Femur (tissue), 1 donor: Measurements from ENCODE around the gene GTSE1.

Experiments used
- DNase-seq: peaks from one replicate; pipeline ENCODE4 v3.0.0-alpha.2; 2017

Gene GTSE1

DNA sequence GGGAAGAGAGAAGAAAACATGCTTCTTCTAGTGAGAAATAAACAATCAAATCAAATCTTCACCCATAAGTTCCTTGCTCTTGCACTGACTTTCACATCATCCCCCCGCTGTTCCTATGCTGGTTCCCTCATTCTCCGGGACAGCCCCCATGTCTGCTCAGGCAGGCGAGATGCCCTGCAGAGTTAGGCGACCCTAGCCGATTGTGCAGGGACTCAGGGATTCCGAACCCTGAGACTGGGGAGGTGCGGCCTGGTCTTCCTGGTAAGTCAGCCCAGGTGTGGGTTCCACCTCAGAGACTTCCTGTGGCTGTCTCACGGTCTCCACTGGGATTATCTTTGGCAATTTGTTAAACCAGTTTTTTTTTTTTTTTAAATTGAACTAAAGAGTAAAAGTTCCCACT, 22.3 kb upstream of the GTSE1 start:
- DNase-seq, result no peak

DNA sequence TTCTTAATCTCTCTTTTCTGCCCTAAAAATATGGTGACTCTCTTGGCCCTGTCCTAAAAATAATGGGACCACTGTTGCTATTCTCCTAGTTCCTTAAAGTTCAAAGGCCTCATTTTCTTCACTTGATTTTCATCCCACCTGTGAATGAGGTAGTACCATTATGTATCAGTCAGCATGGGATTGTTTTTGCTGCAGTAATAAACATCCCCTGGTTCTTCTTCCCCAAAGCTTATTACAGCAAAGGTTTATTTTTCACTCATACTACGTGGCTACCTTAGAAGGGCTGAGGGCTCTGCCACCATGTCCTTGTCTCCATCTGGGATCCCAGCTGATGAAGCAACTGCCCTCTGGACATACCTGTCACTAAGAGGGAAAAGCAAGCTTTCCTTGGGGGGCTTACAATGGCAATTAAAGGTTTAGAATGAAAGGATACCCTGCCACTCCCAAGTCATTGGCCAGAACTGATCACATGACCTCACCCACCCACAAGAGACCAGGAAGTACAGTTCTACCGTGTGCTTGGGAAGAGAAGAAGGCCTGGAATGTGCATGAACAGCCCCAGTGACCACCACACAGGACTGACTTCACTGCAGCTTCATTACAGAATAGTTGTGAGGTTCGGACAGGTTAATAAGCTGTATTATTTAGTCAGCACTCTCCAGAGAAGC, 21.1 kb upstream of the GTSE1 start:
- no peak for DNase-seq

DNA sequence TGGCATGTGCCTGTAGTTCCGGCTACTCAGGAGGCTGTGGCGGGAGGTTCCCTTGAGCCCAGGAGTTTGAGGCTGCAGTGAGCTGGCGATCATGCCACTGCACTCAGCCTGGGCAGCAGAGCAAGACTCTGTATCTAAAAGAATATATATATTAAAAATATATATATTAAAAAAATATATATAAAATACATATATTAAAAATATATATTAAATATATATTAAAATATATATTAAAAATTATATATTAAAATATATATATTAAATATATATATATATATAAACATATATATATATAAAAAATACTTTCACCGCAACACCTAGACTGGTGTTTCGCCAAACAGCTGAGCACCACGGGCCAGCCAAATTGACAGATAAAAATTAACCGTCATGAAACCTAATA, 20.1 kb upstream of the GTSE1 start:
- no peak for DNase-seq

- DNase-seq, result no peak
Measured at GRCh38 chr22:46278656-46279645, 17.7 kb upstream of the GTSE1 start.

- DNase-seq, result no peak
Measured at GRCh38 chr22:46280063-46280817, 16.4 kb upstream of the GTSE1 start.

- no peak for DNase-seq
Measured at GRCh38 chr22:46280999-46281623, 15.6 kb upstream of the GTSE1 start.

DNA sequence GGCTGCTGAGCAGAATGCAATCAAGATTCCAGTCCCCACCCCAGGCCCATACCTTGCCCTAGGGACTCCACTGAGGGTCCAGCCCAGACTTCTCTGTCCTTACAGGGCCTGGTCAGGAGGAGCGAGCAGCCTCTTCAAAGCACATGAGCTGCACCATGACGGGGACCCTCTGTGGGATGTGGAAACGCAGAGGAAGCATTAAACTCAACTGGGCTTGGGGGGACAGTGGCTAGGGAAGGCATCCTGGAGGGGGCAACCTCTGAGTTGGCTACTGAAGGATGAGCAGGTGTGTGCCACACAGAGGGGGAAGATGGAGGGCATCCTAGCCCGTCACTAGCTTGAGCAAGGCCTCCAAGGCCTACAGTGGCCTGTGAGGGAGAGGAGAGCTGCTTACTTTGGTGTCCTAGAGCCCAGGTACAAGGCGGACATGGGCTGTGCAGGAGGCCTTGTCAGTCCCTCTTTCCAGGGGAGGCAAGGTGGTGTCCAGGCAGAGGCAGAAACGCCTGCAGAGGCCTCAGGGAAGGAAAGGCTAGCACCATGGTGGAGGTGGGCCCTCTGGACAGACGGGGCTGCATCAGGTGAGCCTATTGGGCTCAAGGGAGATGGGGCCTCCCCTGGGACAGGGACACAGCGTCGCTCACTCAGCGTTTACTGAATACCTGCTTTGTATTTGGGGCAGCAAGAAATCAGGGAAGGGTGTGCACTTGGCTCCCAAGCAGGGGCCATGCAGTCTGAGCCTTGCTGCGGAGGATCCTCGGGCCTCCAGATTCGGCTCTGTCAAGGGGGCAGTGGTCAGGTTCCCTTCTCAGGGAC, 14.6 kb upstream of the GTSE1 start:
- DNase-seq, result no peak

- DNase-seq, result no peak
Measured at GRCh38 chr22:46286006-46286405, 10.7 kb upstream of the GTSE1 start.

- DNase-seq, result no peak
Measured at GRCh38 chr22:46286941-46287872, 9.5 kb upstream of the GTSE1 start.

GRCh38 chr22:46287873-46288751, 8.6 kb upstream of the GTSE1 start:
- peak; percentile 57 for DNase-seq

DNA sequence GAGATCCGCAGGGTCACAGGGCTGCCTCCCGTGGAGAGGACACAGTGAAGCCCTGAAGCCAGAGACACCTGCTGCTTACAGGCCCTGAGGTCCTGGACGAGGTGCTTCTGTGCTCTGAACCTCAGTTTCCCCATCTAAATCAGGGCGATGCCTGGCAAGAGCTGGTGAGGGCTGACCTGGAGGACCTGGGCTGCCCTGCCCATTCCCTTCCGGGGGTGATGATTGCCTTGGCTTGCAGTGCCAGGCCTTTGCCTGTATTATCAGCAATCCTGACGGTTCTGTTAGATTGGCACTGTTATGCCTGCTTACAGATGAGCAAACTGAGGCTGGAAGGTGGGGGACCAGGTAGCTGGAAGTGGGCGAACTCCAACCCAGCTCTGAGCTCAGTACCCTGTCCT, 7.8 kb upstream of the GTSE1 start:
- no peak for DNase-seq

DNA sequence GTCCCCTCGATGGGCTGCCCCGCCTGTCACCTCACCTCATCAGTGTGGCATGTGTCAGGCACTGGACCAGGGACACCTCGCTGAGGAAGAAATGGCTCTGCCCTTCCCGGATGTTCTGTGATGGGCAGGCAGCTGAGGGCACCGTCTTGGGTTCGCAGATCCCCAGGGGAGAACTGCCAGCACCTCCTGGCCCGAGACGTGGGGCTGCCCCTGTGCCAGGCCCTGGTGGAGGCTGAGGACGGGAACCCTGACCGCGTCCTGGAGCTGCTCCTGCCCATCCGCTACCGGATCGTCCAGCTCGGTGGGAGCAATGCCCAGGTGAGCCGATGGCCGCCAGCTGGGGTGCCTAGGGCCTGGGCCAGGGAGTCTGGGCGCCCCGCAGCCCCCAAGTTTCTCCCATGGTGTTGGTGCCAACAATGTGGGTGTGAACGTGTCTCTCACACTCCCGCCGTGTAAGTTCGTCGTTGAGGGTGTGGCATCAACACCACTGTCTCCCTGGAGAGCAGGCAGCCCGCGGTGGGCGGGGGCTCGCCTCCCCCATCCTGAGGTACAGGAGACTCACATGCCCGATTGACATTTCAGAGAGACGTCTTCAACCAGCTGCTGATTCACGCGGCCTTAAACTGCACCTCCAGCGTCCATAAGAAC, 7.3 kb upstream of the GTSE1 start:
- DNase-seq, result no peak

DNA sequence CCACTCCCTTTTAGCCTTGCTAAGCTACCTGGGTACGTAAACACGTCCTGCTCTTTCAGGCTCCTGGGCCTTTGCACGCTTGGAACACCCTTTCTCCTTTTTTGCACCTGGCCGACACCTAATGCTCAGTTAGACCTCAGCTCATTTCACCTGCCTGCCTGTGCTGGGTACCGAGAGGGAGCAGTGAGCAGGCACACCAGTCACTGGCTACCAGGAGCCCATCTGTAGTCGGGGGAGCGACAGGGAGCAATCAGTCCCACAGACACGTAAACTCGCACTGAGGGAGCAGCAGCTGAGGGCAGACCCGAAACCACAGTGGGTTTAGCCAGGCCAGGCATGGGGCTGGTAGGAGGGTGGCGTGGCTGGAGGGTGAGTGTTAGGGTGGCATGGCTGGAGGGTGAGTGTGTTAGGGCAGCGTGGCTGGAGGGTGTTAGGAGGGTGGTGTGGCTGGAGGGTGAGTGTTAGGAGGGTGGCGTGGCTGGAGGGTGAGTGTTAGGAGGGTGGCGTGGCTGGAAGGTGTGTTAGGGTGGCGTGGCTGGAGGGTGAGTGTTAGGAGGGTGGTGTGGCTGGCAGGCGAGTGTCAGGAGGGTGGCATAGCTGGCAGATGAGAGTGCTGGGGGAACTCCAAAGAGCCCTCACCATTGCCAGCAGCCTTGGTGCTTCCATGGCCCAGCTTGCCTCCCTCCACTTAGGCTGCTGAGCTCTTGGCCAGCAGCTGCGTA, 6.4 kb upstream of the GTSE1 start:
- no peak for DNase-seq

GRCh38 chr22:46290843-46291785, 5.6 kb upstream of the GTSE1 start:
- DNase-seq, result no peak

- no peak for DNase-seq
Measured at GRCh38 chr22:46292173-46292572, 4.5 kb upstream of the GTSE1 start.

- no peak for DNase-seq
Measured at GRCh38 chr22:46292732-46293131, 3.9 kb upstream of the GTSE1 start.

GRCh38 chr22:46293577-46294260, 3.0 kb upstream of the GTSE1 start:
- peak; percentile 67 for DNase-seq
